Brain microvascular endothelial cell (primary cell): Measurements from ENCODE around the gene HRG.
"Not testable (repeated sequence)": the region's sequence is repeated elsewhere in the genome, so short reads cannot be mapped to it uniquely, and the experiment has no call there.

Experiments used
- DNase-seq: peaks from one replicate; pipeline ENCODE4 v3.0.0-alpha.2; 2020
- H3K27ac ChIP-seq: fragments of 250-450 bp; sonication (Bioruptor Pico); 2 replicates; pipeline ENCODE4 v1.5.1; 2020; ENCODE audit warnings: mild to moderate bottlenecking, moderate library complexity
- H3K27me3 ChIP-seq: fragments of 250-450 bp; sonication (Bioruptor Pico); replicated peaks from 2 replicates; pipeline ENCODE4 v1.5.1; 2020; ENCODE audit warnings: mild to moderate bottlenecking
- H3K36me3 ChIP-seq: fragments of 250-450 bp; sonication (Bioruptor Pico); replicated peaks from 2 replicates; pipeline ENCODE4 v1.5.1; 2020; ENCODE audit warnings: mild to moderate bottlenecking
- H3K4me3 ChIP-seq: 2 replicates; pipeline ENCODE4 v1.5.1; 2011; ENCODE audit warnings: low read depth, mild to moderate bottlenecking, control low read depth, low read length, moderate library complexity
- in situ Hi-C: cut with HindIII; loops from 2 replicates; pipeline ENCODE4 v1.10.0; 2017; ENCODE audit warnings: low sequenced_read_pairs, low pct_ligation_motif_present
- TF ChIP-seq, protein P1 (sequence below): IDR thresholded peaks from 2 replicates; pipeline ENCODE4 v1.5.1; 2011; ENCODE audit warnings: low read depth, mild to moderate bottlenecking, moderate library complexity, low read length, control low read depth, inconsistent platforms; ENCODE audit errors: missing control alignments

The HRG gene

DNA sequence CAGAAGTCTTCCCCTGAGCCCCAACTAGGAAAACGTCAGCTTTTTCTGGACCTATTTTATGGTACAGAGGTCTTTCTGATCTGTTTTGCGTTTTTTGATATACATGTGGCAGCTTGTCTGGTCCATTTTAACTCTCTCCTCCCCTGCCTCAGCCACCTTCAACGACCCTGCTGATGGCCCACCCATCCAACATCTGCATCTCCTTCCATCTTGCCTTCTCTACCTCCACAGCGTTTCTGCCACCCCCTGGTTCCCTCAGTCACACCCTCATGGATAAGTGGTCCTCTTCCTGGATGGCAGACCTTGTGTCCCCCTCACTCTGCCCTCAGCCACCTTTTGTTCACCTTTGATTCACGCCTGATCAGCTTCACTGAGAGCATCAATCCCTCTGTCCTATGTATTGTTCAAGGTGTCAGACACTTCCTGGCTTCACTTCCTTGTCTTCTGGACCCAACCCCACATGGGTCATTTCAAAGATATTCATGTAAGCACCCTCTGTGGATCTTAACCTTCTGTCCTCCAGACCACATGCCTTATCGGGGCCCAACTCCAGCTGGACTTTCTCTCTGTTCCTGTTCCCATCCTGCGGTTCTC, 39.5 kb upstream of the HRG start:
- no peaks in the 10 kb centered on the region for H3K27me3 ChIP-seq
- H3K27ac ChIP-seq, result no peak overlapping the region
- in situ Hi-C loops, result no loop called here
- no peak for DNase-seq
- TF ChIP-seq, protein P1, sequence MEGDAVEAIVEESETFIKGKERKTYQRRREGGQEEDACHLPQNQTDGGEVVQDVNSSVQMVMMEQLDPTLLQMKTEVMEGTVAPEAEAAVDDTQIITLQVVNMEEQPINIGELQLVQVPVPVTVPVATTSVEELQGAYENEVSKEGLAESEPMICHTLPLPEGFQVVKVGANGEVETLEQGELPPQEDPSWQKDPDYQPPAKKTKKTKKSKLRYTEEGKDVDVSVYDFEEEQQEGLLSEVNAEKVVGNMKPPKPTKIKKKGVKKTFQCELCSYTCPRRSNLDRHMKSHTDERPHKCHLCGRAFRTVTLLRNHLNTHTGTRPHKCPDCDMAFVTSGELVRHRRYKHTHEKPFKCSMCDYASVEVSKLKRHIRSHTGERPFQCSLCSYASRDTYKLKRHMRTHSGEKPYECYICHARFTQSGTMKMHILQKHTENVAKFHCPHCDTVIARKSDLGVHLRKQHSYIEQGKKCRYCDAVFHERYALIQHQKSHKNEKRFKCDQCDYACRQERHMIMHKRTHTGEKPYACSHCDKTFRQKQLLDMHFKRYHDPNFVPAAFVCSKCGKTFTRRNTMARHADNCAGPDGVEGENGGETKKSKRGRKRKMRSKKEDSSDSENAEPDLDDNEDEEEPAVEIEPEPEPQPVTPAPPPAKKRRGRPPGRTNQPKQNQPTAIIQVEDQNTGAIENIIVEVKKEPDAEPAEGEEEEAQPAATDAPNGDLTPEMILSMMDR, result no peak
- no peaks in the 10 kb centered on the region for H3K36me3 ChIP-seq
- H3K4me3 ChIP-seq, result no peak overlapping the region

DNA sequence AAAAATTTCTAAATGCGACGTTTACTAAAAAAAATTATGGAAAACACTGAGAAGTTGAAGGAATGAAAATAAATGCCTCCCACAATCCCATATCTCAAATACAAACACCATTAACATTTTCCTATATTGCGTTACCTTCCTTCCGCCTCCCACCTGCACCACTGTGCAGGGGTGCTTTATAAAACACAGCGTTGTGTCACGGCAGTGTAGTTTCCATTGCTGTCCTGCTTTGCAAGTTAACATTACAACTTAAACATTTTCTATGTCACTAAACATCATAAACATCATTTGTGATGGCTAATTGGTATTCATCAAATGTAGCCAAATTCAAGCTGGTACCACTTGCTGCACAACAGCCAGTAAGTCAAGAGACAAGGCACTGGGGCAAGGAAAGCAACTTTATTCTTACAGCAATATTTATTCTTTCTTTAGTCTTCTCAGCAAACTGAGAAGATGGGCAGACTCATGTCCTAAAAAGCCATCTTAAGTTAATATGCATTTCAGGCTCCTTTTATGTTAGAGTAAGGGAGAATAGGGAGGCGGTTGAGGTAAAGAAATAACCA, 37.9 kb upstream of the HRG start:
- no peak for DNase-seq
- Histone ChIP-seq H3K27me3 (no peaks in the 10 kb centered on the region), H3K27ac (no peak overlapping the region), H3K36me3 (no peaks in the 10 kb centered on the region), H3K4me3 (no peak overlapping the region)
- in situ Hi-C loops, result no loop called here
- TF ChIP-seq, protein P1, result no peak

DNA sequence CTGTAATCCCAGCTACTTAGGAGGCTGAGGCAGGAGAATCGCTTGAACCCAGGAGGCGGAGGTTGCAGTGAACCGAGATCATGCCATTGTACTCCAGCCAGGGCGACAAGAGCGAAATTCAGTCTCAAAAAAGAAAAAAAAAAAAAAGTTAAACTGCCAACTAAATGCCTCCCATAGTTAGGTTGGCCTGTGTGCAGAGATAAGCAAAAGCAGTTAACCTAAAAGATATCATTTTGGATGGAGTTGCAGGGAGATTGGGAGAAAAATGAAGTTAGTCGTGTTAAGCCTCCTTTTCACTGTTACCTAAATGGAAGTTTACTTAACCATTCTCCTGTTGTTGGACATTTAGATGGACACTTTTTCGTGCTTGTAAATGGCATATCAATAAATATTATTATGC, 37.1 kb upstream of the HRG start:
- DNase-seq, result no peak
- in situ Hi-C loops, result no loop called here

DNA sequence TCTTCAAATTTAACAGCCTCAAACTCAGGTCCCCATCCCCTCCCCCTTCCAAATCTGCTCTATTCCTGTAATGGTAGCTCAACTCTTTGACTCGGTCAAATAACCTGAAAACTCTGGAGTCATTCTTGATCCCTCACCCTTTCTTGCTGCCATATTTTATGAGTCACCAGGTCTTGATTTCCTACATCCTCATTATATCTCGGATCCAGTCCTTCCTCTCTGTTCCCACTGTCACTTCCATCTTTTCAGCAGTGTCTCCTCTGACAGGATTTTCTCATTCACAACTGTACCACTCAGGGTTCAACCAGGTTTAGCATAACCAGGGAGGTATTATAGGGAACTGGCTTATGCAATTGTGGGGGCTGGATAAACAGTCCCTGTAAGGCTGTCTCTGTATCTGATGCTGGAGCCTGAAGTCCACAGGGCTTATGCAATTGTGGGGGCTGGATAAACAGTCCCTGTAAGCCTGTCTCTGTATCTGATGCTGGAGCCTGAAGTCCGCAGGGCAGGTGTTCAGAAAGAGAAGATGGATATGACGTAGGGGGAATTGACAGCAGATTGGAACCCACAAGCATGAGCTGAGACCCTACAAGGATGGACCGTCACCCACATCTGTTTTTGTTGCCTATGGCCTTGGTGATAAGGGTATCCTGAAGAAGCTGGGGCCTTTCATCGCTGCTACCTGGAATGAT, 34.7 kb upstream of the HRG start:
- TF ChIP-seq, protein P1, result no peak
- no peak overlapping the region for H3K4me3 ChIP-seq
- H3K27ac ChIP-seq, result no peak overlapping the region
- DNase-seq, result no peak
- in situ Hi-C loops, result no loop called here
- H3K27me3 ChIP-seq, result no peaks in the 10 kb centered on the region
- H3K36me3 ChIP-seq, result no peaks in the 10 kb centered on the region

More for the DNA sequence above, 37.1 kb upstream of the HRG start:
- H3K27me3 ChIP-seq, result no peaks in the 10 kb centered on the region
- no peak overlapping the region for H3K4me3 ChIP-seq
- H3K27ac ChIP-seq, result no peak overlapping the region
- H3K36me3 ChIP-seq, result no peaks in the 10 kb centered on the region
- TF ChIP-seq, protein P1, result no peak

DNA sequence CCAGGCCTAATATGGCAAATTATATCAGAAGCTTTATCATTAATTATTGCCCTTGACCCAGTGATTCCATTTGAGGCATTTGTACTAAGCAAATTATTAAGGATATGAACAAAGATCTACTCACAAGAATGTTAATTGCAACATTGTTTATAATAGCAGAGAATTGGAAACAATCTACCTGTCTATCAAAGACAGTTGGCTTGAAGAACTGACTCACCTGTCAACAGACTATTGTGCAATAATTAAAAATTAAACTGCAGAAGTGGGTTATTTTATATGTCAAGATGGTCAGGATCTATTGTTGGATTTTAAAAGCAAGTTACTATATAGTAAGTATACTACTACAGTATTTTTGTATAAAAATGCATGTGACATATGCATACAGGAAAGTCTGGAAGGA, 32.3 kb upstream of the HRG start:
- Histone ChIP-seq H3K4me3 (no peak overlapping the region), H3K27ac (no peak overlapping the region), H3K27me3 (no peaks in the 10 kb centered on the region), H3K36me3 (no peaks in the 10 kb centered on the region)
- TF ChIP-seq, protein P1, result no peak
- no peak for DNase-seq
- in situ Hi-C loops, result no loop called here

DNA sequence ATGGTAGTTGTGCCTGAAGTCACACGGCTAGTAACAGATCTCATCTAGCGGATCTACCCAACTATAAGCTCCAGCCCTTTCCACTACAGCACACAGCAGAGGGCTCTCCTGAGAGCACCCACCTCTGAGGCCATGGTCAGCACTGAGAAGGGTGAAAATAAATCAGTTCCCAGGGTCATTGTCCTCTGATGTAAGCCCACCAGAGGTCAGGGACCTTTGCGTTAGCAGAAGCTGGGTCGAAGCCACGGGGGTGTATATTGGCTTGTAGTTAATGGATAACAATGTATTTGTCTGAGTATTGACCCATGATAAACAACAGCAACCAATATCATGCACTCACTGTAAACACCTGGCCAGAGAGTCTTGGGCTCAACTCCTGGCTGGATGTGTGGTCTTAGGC, 31.6 kb upstream of the HRG start:
- H3K27me3 ChIP-seq, in situ Hi-C loops, H3K27ac ChIP-seq, H3K36me3 ChIP-seq, DNase-seq, H3K4me3 ChIP-seq: not testable (repeated sequence)
